Upper lobe of right lung (tissue), 1 donor: ENCODE results near the gene NAALADL1. TPM values are rescaled to one million over a fixed set of nuclear protein-coding genes. Genes with fewer than 3 reads are reported as not detected.
"Not testable (repeated sequence)": the region's sequence is repeated elsewhere in the genome, so short reads cannot be mapped to it uniquely, and the experiment has no call there.

Experiments
- ATAC-seq: fragments of 200-7000 bp; cut with Tn5 transposase; one replicate; pipeline ENCODE4 v1.9.1; 2020; ENCODE audit warnings: mild to moderate bottlenecking, moderate library complexity
- DNase-seq: peaks from one replicate; pipeline ENCODE4 v3.0.0-alpha.2; 2020
- H3K27ac ChIP-seq: fragments of 200-600 bp; one replicate; pipeline ENCODE4 v1.8.0; 2022
- H3K27me3 ChIP-seq: fragments of 200-600 bp; one replicate; pipeline ENCODE4 v1.8.0; 2022; ENCODE audit warnings: mild to moderate bottlenecking
- H3K36me3 ChIP-seq: fragments of 200-600 bp; one replicate; pipeline ENCODE4 v1.8.0; 2022
- H3K4me1 ChIP-seq: fragments of 200-600 bp; one replicate; pipeline ENCODE4 v1.8.0; 2022
- H3K4me3 ChIP-seq: fragments of 200-600 bp; one replicate; pipeline ENCODE4 v1.8.0; 2022; ENCODE audit warnings: mild to moderate bottlenecking
- H3K9me3 ChIP-seq: fragments of 200-600 bp; one replicate; pipeline ENCODE4 v1.8.0; 2022
- intact Hi-C: fragments of 100-400 bp; cut with DNase I; formaldehyde crosslinking; loops from one replicate; pipeline ENCODE4 v1.11.0; 2022
- total RNA-seq: library from RNA; stranded (reverse); fragmentation: NEBNext Ultra II Directional; extraction: Animal tissue kit (Norgen Biotek cat#: 25700); gene quantifications from one replicate; pipeline ENCODE4 v1.2.1, GENCODE V29; 2021
- TF ChIP-seq, protein P1 (sequence below): fragments of 200-600 bp; IDR thresholded peaks from one replicate; pipeline ENCODE4 v1.8.0; 2022; ENCODE audit warnings: antibody characterized with exemption
- donor health status: DM: no; HTN: yes; CAD: no; lungs with severe emphysema.

Gene NAALADL1
- total RNA-seq, 1 donor from 2014 or later: 10.0 TPM

DNA sequence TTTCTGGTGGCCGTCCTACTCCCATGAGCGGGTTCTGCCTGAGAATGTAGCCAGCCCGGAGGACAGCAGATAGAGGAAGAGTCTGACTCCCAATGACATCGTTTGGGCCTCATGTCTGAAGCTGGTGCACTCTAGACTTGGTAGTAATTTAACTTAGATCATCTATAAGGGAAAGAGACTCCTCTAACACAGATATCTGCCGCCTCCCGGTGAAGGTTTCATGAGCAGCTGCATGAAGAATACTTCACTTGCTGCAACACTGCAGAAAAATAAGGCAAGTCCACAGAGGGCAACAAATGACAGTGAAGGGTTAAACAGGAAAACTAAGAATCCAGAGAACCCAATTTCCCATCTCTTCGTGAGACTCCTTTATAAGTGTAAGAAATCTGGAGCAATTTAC lies 50.3 kb downstream of the NAALADL1 start:
- Histone ChIP-seq H3K4me1 (peaks cover 4% of the 10 kb centered on the region), H3K27ac (no peak overlapping the region), H3K27me3 (no peaks in the 10 kb centered on the region), H3K4me3 (no peak overlapping the region), H3K9me3 (no peaks in the 10 kb centered on the region), H3K36me3 (no peaks in the 10 kb centered on the region)
- DNase-seq (no peak), ATAC-seq (no peak)
- TF ChIP-seq, protein P1, sequence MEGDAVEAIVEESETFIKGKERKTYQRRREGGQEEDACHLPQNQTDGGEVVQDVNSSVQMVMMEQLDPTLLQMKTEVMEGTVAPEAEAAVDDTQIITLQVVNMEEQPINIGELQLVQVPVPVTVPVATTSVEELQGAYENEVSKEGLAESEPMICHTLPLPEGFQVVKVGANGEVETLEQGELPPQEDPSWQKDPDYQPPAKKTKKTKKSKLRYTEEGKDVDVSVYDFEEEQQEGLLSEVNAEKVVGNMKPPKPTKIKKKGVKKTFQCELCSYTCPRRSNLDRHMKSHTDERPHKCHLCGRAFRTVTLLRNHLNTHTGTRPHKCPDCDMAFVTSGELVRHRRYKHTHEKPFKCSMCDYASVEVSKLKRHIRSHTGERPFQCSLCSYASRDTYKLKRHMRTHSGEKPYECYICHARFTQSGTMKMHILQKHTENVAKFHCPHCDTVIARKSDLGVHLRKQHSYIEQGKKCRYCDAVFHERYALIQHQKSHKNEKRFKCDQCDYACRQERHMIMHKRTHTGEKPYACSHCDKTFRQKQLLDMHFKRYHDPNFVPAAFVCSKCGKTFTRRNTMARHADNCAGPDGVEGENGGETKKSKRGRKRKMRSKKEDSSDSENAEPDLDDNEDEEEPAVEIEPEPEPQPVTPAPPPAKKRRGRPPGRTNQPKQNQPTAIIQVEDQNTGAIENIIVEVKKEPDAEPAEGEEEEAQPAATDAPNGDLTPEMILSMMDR: no peak
- intact Hi-C loops: no loop called here

DNA sequence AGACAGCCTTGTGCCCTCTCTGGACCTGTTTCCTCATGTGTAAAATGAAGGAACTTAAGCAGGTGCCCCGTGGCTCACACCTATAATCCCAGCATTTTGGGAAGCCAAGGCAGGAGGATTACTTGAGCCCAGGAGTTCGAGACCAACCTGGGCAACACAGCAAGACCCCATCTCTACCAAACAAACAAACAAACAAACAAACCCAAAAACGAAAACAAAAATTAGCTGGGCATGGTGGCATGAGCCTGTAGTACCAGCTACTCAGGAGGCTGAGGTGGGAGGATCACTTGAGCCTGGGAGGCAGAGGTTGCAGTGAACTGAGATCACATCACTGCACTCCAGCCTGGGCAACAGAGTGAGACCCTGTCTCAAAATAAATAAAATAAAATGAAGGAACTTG lies 54.4 kb downstream of the NAALADL1 start:
- H3K27ac ChIP-seq, H3K9me3 ChIP-seq, H3K27me3 ChIP-seq, H3K4me3 ChIP-seq, DNase-seq, ATAC-seq, H3K4me1 ChIP-seq, intact Hi-C loops, H3K36me3 ChIP-seq: not testable (repeated sequence)

DNA sequence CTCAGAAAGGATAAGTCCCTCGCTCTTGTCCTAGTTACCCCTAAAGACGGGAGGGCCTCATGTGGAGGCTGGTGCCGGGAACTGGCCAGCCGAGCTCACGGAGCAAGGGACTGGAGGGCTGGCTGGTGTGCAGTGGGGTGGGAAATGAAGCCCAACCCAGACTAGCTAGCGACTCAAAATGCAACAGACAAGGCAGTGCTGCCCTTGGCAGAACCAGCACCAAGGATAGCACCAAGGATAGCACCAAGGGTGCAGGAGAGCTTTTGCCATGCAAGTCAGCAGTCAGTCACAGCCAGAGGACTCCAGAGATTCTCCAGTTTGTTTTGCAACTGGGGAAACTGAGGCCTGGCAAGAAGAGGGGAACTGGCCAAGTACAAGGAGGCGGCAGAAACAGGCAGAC lies 55.1 kb downstream of the NAALADL1 start:
- TF ChIP-seq, protein P1: no peak
- ATAC-seq: no peak
- no peaks in the 10 kb centered on the region for H3K9me3 ChIP-seq
- H3K27me3 ChIP-seq: no peaks in the 10 kb centered on the region
- no peaks in the 10 kb centered on the region for H3K36me3 ChIP-seq
- intact Hi-C loops: no loop called here
- no peak overlapping the region for H3K27ac ChIP-seq
- no peaks in the 10 kb centered on the region for H3K4me1 ChIP-seq
- DNase-seq: no peak
- no peak overlapping the region for H3K4me3 ChIP-seq

- TF ChIP-seq, protein P1: no peak
- Histone ChIP-seq H3K27me3 (no peaks in the 10 kb centered on the region), H3K27ac (no peak overlapping the region), H3K36me3 (no peaks in the 10 kb centered on the region), H3K4me3 (no peak overlapping the region), H3K4me1 (no peaks in the 10 kb centered on the region), H3K9me3 (no peaks in the 10 kb centered on the region)
- DNase-seq: no peak
- intact Hi-C loops: no loop called here
- ATAC-seq: no peak
Measured at GRCh38 chr11:65002706-65003105, 55.6 kb downstream of the NAALADL1 start.

DNA sequence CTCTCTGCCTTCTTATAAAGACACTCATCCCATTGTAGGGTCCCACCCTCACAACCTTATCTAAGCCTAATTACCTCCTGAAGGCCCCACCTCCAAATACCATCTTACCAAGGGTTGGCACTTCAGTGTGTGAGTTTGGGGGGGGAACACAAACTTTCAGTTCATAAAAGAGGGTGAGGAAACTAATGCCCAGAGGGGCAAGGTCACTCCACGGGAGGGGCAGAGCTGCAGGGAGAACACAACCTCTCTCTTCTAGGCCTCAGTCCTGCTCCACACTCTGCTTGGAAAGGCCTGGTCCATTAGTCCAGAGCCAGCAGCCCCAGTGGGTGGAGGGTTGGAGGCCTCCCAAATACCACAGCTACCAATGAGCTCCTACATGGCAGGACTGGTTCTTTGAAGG lies 58.9 kb downstream of the NAALADL1 start:
- Histone ChIP-seq H3K4me1 (peaks cover 21% of the 10 kb centered on the region), H3K9me3 (no peaks in the 10 kb centered on the region), H3K27ac (no peak overlapping the region), H3K27me3 (no peaks in the 10 kb centered on the region), H3K4me3 (no peak overlapping the region), H3K36me3 (no peaks in the 10 kb centered on the region)
- no peak for DNase-seq
- TF ChIP-seq, protein P1: no peak
- ATAC-seq: no peak
- intact Hi-C loops: loop anchor here (10.0 kb wide), 1 partner anchor 75 kb away; the partner anchor contains the start of gene PPP2R5B

DNA sequence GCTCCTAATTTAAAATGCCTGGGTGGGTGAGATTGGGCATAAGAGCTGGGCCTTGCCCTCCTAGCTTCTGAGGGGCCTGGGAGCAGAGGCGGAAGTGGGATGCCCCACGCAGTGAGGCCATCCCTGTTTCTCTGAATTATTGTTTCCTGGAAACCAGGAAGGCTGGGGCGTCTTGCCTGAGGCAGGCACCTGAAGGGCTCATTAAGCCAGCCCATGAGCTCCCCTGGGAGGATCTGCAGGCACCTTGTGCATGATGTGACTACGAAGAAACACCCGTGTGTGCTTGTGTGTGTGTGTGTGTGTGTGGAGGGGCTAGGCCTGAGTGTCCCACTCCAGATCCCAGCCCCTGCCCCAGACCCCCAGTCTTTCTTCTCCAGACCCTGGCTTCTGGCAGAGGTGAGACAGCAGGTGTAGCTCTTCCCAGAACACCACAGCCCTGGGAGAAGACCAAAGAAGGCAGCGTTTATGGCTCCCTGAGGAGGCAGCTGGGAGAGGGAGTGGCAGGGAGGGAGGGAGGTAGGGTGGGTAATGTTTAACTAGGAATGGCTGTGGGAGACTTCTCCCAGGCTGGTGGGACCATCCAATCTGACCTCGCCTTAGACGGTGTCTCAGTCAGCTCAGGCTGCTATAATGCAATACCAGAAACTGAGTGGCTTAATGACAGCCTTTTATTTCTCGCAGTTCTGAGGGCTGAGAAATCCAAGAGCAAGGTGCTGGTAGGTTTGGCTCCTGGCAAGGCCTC lies 59.5 kb downstream of the NAALADL1 start:
- no peak overlapping the region for H3K27ac ChIP-seq
- no peaks in the 10 kb centered on the region for H3K36me3 ChIP-seq
- no peak for ATAC-seq
- H3K9me3 ChIP-seq: no peaks in the 10 kb centered on the region
- intact Hi-C loops: loop anchor here (10.0 kb wide), 1 partner anchor 74 kb away; the partner anchor contains the start of gene PPP2R5B
- no peak for DNase-seq
- no peaks in the 10 kb centered on the region for H3K27me3 ChIP-seq
- TF ChIP-seq, protein P1: no peak
- no peak overlapping the region for H3K4me3 ChIP-seq
- H3K4me1 ChIP-seq: peaks cover 21% of the 10 kb centered on the region
